SJSA1 (cell line): ENCODE data around the gene FRK. TPM values are rescaled to one million over a fixed set of nuclear protein-coding genes. Genes with fewer than 3 reads are reported as not detected.
A peak's percentile ranks its signal among the peaks of the same experiment; 100 is the strongest.

Source experiments
- DNase-seq, 2 experiments: peaks; one replicate each; pipeline ENCODE4 v3.0.0-alpha.2; 2015 to 2020; ENCODE audit warnings: low spot score in 2 of 2, low read depth in 1 of 2
- H3K27ac ChIP-seq: fragments of 250-450 bp; sonication (Bioruptor Pico); 2 replicates; pipeline ENCODE4 v1.5.1; 2020; ENCODE audit warnings: mild to moderate bottlenecking, moderate library complexity
- H3K27me3 ChIP-seq: fragments of 250-450 bp; sonication (Bioruptor Pico); replicated peaks from 2 replicates; pipeline ENCODE4 v1.5.1; 2020; ENCODE audit warnings: mild to moderate bottlenecking, moderate library complexity
- H3K36me3 ChIP-seq: fragments of 250-450 bp; sonication (Bioruptor Pico); 2 replicates; pipeline ENCODE4 v1.5.1; 2020; ENCODE audit warnings: mild to moderate bottlenecking
- H3K4me1 ChIP-seq: fragments of 250-450 bp; sonication (Bioruptor Pico); replicated peaks from 2 replicates; pipeline ENCODE4 v1.6.1; 2021; ENCODE audit warnings: mild to moderate bottlenecking
- H3K4me3 ChIP-seq: fragments of 250-450 bp; sonication (Bioruptor Pico); 2 replicates; pipeline ENCODE4 v1.5.1; 2020; ENCODE audit warnings: mild to moderate bottlenecking
- H3K9me3 ChIP-seq: fragments of 250-450 bp; sonication (Bioruptor Pico); replicated peaks from 2 replicates; pipeline ENCODE4 v1.5.1; 2020; ENCODE audit warnings: mild to moderate bottlenecking
- total RNA-seq: library from RNA; depleted of rRNA; stranded (reverse); fragments of >200 nt; shearing (Covaris generic); gene quantifications from 2 replicates; pipeline ENCODE4 v1.2.3, GENCODE V29; 2014

The FRK gene
- total RNA-seq, 1 experiment from 2014 or later = 0.66 TPM

DNA sequence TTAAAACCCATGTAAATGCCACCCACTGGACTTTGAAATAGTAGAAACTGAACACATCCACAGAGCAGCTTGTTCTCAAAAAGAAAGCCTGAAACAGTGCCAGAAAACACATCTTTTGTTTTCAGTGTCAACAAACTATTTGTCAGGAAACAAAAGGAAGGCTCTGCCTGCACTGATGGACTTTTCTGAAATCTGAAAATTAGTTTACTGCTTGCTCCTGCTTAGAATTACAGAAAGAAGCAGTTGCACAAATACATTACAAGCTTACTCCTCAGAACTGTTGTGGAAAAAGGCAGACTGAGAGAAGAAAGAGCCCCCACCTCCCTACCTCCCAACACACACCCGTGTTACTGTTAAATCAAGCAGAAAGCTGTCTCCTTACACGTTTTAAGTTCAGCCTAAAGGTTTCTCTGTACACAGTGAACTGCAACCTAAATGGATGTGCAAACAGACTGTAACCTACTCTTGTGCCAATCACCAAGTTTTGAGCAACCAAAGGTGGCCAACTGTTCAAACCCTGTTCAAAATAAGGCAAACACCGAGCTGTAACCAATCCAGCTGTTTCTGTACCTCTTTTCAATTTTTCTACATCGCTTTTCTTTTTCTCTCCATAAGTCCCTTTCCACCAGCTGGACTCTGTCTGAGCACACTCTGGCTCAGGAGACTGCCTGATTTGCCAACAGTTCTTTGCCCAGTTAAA, 43.7 kb downstream of the FRK start:
- peak in 1 of 2 experiments; percentile 36 for DNase-seq
- peaks cover 26% of the 10 kb centered on the region for H3K4me1 ChIP-seq
- H3K27ac ChIP-seq = no peak overlapping the region

DNA sequence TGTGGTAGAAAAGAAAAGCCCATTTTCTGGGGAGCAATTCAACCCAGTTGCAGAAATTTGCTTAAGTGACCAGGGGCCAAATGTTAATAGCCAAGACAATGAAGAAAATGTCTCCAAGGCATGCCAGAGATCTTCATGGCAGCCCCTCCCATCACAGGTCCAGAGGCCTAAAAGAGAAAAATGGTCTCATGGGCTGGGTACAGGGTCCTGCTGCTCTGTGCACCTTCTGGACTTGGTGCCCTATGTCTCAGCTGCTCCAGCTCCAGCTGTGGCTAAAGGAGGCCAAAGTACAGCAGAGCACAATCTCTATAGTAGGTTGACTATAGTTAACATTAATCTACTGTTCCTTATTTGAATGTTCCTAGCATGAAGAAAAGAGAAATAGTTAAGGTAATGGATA, 44.7 kb downstream of the FRK start:
- Histone ChIP-seq H3K27ac (no peak overlapping the region), H3K27me3 (no peaks in the 10 kb centered on the region), H3K9me3 (no peaks in the 10 kb centered on the region), H3K4me1 (peaks cover 33% of the 10 kb centered on the region), H3K4me3 (no peak overlapping the region), H3K36me3 (no peaks in the 10 kb centered on the region)
- DNase-seq = no peak

More for the DNA sequence above, 43.7 kb downstream of the FRK start:
- Histone ChIP-seq H3K27me3 (no peaks in the 10 kb centered on the region), H3K36me3 (no peaks in the 10 kb centered on the region), H3K4me3 (no peak overlapping the region), H3K9me3 (no peaks in the 10 kb centered on the region)

DNA sequence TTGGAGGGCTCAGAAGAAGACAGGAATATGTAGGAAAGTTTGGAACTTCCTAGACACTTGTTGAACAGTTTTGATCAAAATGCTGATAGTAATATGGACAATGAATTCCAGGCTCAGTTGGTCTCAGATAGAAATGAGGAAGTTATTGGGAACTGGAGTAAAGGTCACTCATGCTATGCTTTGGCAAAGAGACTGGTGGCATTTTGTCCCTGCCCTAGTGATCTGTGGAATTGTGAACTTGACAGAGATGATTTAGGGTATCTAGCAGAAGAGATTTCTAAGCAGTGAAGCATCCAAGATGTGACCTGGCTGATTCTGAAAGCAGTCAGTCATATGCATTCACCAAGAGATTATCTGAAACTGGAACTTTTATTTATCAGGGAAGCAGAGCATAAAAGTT, 45.1 kb downstream of the FRK start:
- DNase-seq = no peak
- Histone ChIP-seq H3K4me1 (peaks cover 33% of the 10 kb centered on the region), H3K36me3 (no peaks in the 10 kb centered on the region), H3K27ac (no peak overlapping the region), H3K27me3 (no peaks in the 10 kb centered on the region), H3K4me3 (no peak overlapping the region), H3K9me3 (no peaks in the 10 kb centered on the region)

DNA sequence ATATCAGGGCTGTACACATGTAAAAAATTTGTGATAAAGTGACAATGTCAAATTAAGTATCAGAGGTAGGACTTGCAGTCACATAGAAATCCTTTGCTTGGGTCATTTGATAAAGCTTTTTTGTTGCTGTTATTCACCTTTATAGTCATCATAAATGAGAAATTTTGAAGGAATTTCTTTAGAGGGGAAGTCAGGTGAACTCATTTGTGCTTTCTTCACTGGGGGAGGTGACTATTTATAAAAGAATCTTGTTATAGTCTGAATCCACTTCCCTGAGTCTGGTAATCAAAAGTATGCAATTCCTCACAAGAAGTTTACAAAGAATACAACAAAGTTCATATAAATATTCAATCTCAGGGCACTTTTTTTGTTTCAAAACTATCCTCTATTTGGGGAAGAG, 47.7 kb downstream of the FRK start:
- Histone ChIP-seq H3K4me1 (peaks cover 33% of the 10 kb centered on the region), H3K27me3 (no peaks in the 10 kb centered on the region), H3K9me3 (no peaks in the 10 kb centered on the region), H3K27ac (no peak overlapping the region), H3K36me3 (no peaks in the 10 kb centered on the region), H3K4me3 (no peak overlapping the region)
- DNase-seq = no peak

DNA sequence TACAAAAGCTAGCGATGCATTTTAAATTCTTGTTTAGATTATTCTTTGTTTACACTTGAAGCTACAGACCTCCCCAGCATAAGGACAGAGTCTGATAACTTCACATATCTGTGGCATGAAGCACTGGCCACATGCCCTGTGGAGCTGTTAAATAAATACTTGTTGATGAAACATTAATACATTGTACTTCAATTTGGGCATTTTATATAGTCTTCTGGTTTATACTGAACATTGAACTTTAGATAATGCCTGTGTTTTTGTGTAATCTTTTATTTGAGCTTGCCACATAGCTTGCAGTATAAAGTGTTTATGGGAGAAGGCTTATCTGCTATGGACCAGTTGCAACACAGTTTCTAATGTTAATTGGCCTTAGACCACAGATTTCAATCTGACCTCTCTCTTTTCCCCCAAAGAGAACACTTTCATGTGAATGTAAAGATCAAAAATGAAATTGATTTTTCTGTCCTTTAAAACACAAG, 48.2 kb downstream of the FRK start:
- Histone ChIP-seq H3K4me1 (peaks cover 33% of the 10 kb centered on the region), H3K36me3 (no peaks in the 10 kb centered on the region), H3K27me3 (no peaks in the 10 kb centered on the region), H3K4me3 (no peak overlapping the region), H3K9me3 (no peaks in the 10 kb centered on the region), H3K27ac (no peak overlapping the region)
- peak; percentile 52 to 71 for DNase-seq

DNA sequence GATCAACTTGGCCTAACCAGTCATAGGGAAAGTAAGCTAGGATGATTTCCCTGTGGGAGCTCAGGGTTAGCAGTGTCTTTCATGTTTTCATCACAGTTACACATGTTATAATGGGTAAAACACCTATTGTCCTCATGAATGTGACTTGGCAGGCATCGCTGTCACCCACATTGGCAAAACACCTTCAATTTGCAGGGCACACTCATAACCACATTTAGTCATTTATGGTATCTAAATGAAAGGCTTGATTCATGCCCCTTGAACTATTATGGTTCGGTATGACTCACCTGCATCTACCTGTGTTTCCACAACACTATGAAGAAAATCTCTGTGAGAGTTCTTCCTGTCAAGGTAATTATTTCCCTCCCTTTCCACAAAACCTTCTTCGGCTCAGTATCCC, 49.2 kb downstream of the FRK start:
- no peak overlapping the region for H3K27ac ChIP-seq
- H3K4me3 ChIP-seq = no peak overlapping the region
- DNase-seq = no peak
- peaks cover 23% of the 10 kb centered on the region for H3K4me1 ChIP-seq
- no peaks in the 10 kb centered on the region for H3K27me3 ChIP-seq
- H3K36me3 ChIP-seq = no peaks in the 10 kb centered on the region
- H3K9me3 ChIP-seq = no peaks in the 10 kb centered on the region

DNA sequence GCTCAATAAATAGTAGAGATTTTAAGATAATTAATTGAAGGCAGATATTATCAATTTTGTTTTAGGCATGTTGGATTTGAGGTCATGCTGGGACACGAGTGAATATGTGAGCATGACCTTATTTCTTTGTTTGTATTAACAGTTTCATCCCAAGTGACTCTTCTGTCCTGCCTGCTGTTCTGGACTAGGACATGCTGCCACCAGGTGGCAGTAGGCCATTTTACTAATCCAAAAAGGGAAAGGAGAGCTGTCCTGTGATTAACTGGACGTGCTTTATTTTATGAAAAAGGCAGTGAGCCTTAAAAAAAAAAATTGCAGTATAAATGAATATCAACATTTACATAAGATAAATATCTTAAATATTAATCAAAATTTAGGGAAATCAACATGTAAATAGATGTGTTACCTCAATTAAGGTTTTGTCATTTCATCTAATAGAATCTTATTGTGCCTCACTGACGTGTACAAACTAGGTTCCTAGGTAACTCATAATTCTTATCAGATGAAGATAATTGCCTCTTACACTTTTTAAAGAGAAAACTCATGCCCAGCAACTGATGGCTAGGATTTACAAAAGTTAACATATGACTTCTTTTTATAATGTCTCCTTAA, 49.8 kb downstream of the FRK start:
- no peak overlapping the region for H3K27ac ChIP-seq

DNA sequence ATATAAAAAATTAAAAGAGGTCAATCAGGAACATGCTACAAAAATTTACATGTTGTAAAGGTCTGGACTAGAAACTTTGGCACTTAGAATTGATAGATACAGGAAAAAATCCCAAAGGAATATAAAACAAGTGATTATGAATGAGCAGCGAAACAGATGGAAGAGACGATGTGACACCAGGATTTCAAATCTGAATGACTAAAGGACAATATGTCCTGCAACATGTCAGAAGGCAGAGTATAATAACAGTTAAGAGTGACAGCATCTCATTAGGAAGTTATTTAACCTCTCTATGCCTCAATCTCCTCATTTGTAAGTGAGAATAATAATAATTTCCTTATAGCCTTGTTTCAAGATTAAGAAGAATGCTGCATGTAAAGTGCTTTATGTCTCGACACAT, 50.3 kb downstream of the FRK start:
- DNase-seq = no peak
- H3K4me1 ChIP-seq = peaks cover 21% of the 10 kb centered on the region
- no peak overlapping the region for H3K4me3 ChIP-seq
- H3K27me3 ChIP-seq = no peaks in the 10 kb centered on the region
- no peaks in the 10 kb centered on the region for H3K36me3 ChIP-seq
- H3K27ac ChIP-seq = no peak overlapping the region
- no peaks in the 10 kb centered on the region for H3K9me3 ChIP-seq

More for the DNA sequence above, 49.8 kb downstream of the FRK start:
- no peaks in the 10 kb centered on the region for H3K36me3 ChIP-seq
- no peaks in the 10 kb centered on the region for H3K9me3 ChIP-seq
- peaks cover 21% of the 10 kb centered on the region for H3K4me1 ChIP-seq
- DNase-seq = peak; percentile 58 to 69
- H3K27me3 ChIP-seq = no peaks in the 10 kb centered on the region
- H3K4me3 ChIP-seq = no peak overlapping the region

DNA sequence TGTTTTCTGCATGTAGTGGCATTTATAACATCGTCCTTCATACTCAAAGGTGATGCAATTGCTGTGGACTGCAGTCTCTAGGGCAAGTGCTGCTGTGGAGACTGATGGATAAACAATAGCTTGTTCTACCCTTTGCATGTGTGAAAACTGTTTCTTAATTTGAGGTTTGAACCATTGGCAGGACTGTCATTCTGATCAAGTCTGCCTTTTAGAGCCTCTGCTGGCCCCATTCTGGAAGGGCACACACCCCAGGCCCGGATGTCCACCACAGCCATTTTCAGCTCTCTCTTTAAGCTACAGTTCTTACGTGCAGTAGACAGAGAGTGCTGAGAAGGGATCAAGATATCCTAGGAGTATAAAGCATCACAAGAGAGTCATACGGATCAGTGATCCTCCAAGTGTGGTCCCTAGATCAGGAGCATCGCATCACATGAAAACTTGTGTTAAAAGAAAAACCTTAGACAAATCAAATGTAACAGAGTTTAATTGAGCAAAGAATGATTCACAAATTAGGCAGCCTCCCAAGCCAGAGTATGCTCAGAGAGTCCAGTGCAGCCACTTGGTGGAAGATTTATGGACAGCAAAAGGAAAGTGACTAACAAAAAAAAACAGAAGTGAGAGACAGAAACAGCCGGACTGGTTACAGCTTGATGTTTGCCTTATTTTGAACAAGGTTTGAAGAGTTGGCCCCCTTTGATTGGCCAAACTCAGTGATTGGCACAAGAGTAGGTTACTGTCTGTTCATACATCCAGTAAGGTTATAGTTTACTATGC, 52.0 kb downstream of the FRK start:
- Histone ChIP-seq H3K9me3 (no peaks in the 10 kb centered on the region), H3K27ac (no peak overlapping the region), H3K4me3 (no peak overlapping the region), H3K4me1 (peaks cover 21% of the 10 kb centered on the region), H3K36me3 (no peaks in the 10 kb centered on the region), H3K27me3 (no peaks in the 10 kb centered on the region)
- DNase-seq = peak in 1 of 2 experiments; percentile 23

DNA sequence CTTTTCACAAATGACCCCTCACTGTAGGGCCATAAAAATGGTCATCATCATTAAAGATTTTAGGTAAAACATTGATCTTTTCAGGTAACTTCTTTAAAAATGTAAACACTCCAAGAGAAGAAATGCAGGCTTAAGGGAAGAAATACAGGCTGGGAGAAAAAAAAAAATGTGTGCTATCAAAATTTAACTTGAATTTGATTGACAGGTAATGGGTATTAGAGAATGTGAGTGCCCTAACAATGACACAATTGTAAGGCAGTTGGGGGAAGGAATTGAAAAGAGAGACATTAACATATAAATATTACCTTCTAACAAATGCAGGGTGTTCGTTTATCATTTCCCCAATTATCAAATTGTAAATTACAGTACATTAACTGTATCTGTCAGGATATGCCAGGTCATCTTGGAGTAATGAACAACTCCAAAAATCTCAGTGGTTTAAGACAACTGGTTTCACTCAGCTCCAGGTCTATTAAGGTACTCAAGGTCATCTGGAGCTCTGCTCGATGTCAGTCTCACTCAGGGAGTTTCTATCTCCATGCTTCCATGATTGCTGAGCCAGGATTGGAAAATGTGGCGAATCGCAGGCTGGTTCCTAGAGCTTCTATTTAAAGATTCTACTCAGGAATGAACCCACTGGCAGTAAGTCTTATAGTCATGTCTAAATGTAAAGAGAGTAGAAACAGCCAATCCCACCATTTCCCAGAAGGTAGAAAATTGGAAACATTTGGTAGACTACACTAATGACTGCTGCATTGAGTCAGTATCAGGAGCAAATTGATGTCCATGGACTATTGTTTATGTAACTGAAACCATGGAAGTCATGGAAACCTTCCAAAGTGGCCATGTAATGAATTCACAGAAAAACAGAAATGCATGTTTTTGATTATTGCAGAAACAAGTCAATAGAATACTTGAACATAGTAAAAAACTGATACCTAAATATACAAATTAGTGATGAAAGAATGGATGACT, 55.6 kb downstream of the FRK start:
- Histone ChIP-seq H3K36me3 (no peaks in the 10 kb centered on the region), H3K9me3 (no peaks in the 10 kb centered on the region), H3K27me3 (no peaks in the 10 kb centered on the region), H3K4me3 (no peak overlapping the region), H3K4me1 (peaks cover 4% of the 10 kb centered on the region; the same call in 1 of the 2 replicates), H3K27ac (no peak overlapping the region)
- DNase-seq = no peak

DNA sequence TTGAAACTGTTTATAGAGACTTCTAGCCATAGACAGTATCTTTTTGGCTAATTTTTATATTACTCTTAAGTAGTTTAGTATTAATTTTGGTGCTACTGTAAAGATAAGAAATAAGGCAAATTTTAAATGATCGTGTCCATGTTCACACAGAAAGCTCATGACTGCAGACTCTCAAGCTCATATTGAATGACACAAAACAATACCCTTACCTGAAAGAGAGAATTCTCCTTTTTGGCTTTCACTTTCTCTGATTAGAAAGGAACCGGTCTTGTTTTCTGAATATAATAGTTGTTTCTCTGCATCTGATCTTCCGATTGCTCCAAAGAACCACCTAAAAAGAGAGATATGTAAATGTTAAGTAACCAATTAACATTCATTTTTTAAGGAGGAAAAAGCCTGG, 57.0 kb downstream of the FRK start:
- H3K4me1 ChIP-seq = no peaks in the 10 kb centered on the region; the same call in 1 of the 2 replicates
- H3K9me3 ChIP-seq = no peaks in the 10 kb centered on the region
- no peaks in the 10 kb centered on the region for H3K36me3 ChIP-seq
- DNase-seq = no peak
- H3K27me3 ChIP-seq = no peaks in the 10 kb centered on the region
- H3K27ac ChIP-seq = no peak overlapping the region
- no peak overlapping the region for H3K4me3 ChIP-seq

DNA sequence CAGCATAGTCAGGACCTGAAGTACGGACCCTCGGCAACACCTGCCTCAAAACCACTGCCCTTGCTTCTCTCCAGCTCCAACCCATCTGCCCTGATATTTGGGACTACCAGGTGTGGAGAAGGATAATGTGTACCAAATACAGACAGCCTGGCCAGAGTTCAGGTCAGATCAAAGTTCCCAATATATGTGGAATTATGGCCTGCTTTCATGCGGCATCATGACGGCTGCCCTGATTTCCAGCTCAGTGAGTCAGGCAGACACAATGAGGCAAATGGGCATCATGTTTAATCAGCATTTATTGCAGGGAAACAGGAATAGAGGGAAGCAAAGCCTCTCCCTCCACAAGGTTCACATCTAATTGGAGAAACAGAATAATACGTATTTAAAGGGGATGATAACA, 57.9 kb downstream of the FRK start:
- no peak overlapping the region for H3K4me3 ChIP-seq
- H3K27me3 ChIP-seq = no peaks in the 10 kb centered on the region
- no peak overlapping the region for H3K27ac ChIP-seq
- no peaks in the 10 kb centered on the region for H3K4me1 ChIP-seq
- H3K36me3 ChIP-seq = no peaks in the 10 kb centered on the region
- H3K9me3 ChIP-seq = no peaks in the 10 kb centered on the region
- DNase-seq = no peak

DNA sequence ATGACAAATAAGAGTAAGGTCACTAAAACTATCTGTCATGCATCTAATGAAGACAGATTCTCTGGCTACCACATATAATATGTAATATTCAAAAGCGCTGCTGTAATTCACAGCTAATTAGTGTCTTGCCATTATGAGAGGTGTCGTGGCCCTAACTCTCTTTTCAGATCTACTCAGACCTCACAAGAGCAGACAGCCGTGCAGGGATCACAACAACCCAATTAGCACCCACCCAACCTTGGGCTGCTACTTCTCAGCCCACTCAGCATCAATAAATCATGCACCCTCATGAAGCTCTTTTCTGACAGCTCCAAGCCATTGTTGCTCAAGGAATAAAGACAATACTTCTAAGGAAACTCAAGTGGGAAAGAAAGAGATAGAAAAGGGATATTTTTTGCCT, 61.5 kb downstream of the FRK start:
- Histone ChIP-seq H3K27me3 (no peaks in the 10 kb centered on the region), H3K27ac (no peak overlapping the region), H3K4me1 (no peaks in the 10 kb centered on the region), H3K4me3 (no peak overlapping the region), H3K9me3 (no peaks in the 10 kb centered on the region), H3K36me3 (no peaks in the 10 kb centered on the region)
- no peak for DNase-seq
